Endometrial microvascular endothelial cells (primary cell): ENCODE data around the gene UBQLNL. TPM values are rescaled to one million over a fixed set of nuclear protein-coding genes. Genes with fewer than 3 reads are reported as not detected.

Experiments used
- in situ Hi-C: cut with HindIII; loops from 2 replicates; pipeline ENCODE4 v1.10.0; 2017; ENCODE audit warnings: low sequenced_read_pairs, low pct_unique_long_range_greater_than_20kb; ENCODE audit errors: inconsistent ontology term
- total RNA-seq: library from RNA; depleted of rRNA; stranded (reverse); fragments of >200 nt; gene quantifications from one replicate; pipeline ENCODE4 v1.2.3, GENCODE V29; 2015; ENCODE audit errors: inconsistent ontology term

The UBQLNL gene, protein sequence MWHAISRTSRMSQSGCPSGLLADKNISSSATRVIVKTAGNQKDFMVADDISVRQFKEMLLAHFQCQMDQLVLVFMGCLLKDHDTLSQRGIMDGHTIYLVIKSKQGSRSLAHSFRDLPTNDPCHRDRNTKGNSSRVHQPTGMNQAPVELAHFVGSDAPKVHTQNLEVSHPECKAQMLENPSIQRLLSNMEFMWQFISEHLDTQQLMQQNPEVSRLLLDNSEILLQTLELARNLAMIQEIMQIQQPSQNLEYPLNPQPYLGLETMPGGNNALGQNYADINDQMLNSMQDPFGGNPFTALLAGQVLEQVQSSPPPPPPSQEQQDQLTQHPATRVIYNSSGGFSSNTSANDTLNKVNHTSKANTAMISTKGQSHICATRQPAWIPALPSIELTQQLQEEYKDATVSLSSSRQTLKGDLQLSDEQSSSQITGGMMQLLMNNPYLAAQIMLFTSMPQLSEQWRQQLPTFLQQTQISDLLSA
- not detected for total RNA-seq

DNA sequence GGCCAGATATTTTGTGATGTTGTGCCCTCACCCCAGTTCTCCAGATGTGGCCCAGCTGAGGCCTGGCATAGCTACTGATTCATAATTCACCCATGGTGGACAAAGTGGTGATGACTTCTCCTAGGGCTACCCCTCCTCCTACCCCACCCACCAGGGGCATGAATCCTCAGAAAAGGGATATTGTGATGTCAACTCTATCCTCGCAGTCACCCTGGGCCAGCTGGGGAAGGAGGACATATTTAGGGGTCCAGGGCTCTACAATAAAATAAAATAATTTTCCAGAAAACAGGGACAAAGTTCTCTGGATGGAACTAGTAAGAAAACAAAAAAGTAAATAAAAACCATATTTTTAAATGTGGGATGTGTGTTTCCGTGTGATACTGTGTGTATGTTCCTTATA is at the start of gene UBQLNL:
TSS of gene UBQLNL (minus strand) at position 101 of the 400 bp plus-strand sequence. CDS start 258 bp downstream, outside the sequence.
- in situ Hi-C loops, result no loop called here

DNA sequence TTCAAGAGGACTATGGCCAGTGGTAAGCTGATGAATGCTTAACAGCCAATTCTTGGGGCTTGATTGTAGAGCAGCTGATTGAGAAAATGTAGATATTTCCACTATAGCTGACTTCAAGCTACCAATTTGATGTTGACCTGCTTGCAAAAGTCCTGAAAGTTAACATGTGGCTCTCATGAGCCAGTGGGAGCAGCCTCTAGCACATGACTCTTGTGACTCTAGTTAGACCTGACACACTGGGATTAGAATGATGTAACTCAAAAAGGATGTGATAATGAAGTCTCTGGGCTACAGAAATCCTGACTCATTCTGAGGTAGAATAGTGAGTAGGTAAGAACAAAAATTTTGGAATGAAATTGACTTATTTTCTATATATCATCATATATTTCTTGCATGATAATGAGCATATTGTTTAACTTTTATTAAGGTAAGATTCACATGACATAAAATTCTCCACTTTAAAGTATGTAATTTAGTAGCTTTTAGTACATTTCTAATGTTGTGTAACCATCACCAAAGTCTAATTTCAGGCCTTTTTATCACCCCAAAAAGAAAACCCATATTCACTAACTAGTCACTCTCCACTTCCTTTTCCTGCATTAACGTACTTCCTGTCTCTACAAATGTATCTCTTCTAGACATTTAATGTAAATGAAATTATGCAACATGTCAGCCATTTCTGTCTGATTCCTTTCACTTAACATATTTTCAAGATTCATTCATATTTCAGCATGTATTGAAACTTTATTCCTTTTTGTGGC is 47.9 kb upstream of the UBQLNL start:
- in situ Hi-C loops, result no loop called here

DNA sequence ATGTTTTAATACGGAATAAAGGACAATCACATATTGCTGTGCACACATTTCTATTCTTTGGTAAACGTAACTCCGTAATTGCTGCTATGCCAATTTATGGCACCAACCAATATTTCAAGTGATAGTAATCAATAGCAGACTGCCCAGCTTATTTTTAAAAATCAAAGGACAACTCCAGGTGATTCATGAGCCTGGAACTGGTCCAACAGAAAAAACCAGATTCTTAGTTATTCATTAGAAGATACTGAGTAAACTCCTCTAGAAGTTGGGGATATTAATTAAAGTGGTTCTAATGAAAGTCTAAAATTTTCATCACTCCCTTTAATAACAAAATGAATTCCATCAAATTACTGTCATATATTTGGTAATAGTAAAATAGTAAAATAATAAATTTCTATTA is 41.3 kb upstream of the UBQLNL start:
- in situ Hi-C loops, result no loop called here

DNA sequence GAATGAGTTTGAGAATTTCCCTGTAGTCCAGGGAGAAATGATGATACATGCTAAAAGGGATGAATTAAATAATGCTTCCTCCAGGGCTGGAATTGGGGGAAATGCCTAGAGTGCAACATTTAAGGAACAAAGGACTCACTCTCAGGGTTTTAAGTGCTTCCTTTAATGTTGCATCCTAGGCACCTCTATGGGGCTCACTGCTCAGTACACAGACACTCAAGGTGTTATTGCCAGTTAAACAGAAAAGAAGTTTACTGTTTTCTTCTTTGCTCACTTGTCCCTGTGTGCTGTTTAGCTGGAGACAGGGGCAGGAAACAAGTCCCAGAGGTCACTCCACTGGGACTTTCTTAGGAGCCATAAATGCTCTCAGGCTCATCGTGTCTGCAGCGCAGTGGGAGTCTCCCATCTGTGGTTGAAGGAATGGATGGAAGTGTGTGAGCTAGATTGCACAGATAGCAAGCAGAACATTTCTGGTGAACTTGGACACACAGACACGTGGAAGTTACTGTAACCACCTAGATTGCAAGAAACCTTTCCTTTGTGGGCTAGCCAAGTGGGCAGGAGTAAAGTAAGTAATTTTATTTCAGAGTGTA is 40.2 kb upstream of the UBQLNL start:
- in situ Hi-C loops, result no loop called here

DNA sequence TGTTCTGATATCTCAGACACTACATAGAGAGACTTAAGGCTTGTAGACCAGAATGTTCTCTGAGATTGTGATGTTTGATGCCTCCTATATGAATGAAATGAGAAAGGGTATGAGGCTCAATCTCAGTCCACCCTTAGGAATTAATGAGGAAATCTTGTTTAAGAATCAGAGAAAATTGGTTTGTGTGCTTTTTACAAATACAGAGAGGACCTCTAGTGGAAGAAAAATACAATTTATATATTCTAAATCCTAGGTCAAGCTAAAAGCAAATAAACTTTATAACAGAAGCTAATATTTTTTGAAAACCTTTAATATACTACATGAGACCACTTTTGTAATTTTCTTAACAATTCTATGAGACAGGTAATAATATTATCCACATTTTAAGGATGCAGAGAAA is 36.8 kb upstream of the UBQLNL start:
- in situ Hi-C loops, result no loop called here

DNA sequence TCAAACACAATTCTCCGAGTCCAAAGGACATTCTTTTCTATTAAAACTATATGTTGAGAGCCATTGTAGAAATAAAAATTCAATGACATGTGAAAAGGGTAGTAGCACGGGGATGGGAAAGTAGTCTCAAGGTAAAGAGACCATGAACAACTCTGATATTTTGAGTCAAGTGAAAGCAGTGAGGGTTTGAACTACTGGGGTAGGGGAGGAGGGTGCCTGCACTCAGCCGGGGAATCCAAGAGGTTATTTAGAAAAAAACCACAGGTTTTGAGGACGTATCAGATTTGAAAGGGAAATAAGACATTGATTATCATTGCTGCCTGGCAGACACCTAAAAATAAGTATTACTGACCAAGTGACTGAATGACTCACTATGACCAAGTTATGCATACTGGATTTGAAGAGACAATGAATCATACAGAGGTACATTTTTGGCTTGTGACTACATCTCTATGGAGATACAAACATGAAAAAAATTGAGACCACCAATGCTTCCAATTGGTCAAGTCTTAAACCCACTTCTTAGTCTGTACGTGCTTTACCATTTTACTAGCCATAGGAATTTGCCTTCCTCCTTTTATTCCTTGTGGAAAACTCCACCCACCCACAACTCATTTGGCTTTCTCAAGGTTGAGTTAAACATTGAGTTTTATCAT is 34.1 kb upstream of the UBQLNL start:
- in situ Hi-C loops, result no loop called here

DNA sequence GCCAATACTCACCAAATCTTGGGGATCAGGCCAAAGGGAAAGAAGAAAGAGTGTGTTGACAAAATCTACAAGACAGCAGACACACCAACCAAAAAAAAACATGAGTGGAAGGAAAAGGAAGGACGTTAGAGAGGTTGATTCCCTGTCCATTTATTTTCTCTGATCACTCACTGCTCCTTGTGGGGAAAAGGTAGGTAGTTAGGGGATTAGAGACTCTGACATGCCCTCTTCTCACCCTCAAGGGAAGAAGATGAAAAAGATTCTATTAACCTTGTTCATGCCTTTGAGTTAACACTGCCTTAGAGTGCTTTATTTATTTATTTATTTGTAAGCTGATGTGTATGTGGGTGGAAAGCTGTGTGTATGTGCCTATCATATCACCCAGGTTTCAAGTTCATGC is 31.9 kb upstream of the UBQLNL start, which contains the start of gene OR52H1:
TSS of gene OR52H1 (minus strand) at position 101 of the 400 bp plus-strand sequence. CDS start 3,035 bp downstream, outside the sequence.
- in situ Hi-C loops, result no loop called here

DNA sequence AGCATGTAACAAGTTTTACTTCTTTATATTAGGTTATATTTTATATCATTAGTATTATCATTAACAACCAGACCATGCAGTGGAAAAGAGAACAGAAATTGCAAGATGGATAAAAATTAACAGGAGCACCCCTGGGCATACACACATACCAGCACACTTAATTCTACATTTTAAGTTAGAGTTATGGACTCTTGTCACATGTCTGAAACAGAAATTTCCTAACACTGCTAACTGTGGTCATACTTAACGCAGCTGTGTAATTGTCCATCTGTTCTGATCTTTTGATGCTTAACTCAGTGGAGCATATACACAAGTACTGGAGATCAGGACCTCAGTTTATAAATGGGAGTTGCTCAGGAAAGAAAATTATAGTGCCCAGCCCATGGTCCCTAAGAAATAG is 31.5 kb upstream of the UBQLNL start:
- in situ Hi-C loops, result no loop called here

DNA sequence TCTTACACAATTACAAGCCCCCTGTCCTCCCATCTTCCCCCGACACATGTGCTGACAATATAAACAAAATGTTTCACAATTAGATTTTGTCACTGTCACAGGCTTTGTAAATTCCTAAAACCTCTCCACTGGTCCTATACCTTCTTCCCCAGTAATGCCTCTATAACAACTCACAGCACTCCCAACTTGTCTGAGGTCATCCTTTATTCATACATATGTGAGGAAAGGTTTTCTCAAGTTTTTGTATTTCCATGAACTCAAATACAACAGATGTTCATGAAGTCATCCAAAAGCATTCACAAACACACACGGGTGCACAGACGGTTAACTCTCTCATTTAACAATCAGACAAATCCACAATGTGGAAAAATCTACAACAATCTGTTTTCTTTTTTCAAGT is 30.0 kb upstream of the UBQLNL start:
- in situ Hi-C loops, result no loop called here

DNA sequence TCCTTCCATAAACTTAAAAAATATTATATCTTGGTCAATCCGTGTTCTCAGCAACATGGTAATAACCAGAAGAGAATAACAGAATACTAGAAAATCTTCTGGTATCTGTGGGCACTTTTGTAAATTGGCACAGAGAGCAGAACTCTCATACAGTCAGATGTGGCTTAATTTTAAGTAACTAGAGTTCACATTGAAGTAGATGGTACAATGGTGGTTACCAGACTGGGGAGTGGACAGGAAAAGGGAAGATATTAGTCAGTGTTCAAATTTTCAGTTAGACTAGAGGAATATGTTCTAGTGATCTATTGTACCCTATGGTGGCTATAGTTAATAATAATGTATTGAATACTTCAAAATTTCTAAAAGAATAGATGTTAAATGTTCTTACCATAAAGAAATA is 24.9 kb upstream of the UBQLNL start:
- in situ Hi-C loops, result no loop called here

DNA sequence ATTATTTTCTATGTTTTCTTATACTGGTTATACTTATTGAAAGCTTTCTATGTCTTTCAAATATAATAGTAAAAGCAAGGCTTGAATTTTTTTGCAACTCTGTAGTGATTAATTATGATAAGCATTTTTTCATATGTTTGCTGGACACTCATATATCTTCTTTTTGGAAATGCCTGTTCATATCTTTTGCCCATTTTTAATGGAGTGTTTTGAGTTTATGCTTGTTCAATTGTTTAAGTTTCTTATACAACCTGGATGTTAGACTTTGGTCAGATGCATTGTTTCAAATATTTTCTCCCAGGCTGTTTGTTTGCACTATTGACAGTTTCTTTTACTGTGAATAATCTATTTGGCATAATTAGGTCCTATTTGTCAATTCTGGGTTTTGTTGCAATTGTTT is 20.0 kb upstream of the UBQLNL start:
- in situ Hi-C loops, result no loop called here

DNA sequence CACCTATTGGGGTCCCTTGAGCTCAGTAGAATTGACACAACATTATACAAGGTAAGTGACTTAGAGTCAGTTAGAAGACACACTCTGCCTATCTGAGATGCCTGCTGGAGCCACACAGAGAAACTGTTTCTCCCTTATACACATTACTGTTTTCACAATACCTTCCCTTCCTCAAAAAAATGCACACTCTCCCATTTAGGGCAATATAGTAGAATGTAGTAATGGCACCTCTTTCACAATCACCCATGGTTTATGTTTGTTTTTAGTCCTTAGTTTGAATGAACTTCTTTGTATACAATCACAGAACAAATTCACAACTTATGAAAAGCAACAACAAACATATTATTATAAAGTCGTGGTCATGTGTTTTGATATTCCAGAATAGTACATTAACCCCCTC is 17.5 kb upstream of the UBQLNL start:
- in situ Hi-C loops, result no loop called here

DNA sequence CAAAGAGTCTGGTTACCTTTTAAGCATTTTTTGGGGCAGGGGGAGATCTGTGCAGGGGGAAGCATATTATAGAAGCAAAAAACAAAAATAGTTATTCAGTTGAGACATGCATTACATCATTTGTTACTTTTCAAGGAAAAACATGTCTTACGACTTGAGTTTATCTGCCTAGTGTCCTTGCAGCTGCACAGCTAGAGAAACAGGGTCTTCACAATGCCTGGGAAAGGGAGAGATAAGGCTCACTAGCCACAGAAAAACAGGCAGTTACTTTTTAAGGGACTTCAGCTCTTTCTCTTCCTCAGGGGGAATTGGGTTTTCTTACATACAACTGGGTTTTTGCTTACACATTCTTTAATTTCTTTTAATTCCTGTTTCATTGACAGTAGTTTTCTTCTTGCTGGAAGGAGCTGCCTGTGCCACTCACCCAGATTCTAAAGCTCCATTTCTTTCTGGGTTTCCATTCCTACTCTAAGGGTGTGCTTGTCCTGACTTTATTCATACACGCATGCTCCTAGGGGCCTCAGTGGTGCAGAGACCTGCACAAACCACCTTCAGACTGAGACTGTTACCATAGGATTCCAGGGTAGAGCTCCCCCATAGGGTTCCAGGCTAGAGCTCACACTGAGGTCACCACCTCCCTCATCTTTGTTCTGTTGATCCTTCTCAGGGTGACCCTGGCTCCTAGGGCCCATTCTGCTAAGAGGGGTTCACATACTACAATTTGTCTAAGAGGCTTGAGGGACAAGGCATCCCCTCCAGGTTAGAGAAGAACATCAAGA is 14.7 kb upstream of the UBQLNL start:
- in situ Hi-C loops, result no loop called here

DNA sequence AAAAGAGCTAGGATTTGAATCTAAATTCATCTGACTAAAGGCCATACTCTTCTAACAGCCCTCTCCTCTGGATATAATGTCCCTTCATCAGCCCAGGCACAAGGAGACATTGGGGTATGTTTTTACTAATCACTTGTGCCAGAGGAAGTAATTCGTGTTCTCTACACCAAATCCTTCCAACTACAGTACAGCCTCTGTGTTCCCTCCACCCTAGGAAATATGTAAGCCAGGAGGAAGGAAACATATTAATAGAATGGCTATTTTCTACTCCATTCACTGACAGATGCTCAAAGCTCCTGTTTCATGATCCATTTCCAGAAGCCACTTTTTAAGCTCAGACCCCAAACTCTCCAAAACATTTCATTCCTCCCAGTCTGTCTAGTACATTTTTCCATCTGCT is 12.0 kb upstream of the UBQLNL start:
- in situ Hi-C loops, result no loop called here

DNA sequence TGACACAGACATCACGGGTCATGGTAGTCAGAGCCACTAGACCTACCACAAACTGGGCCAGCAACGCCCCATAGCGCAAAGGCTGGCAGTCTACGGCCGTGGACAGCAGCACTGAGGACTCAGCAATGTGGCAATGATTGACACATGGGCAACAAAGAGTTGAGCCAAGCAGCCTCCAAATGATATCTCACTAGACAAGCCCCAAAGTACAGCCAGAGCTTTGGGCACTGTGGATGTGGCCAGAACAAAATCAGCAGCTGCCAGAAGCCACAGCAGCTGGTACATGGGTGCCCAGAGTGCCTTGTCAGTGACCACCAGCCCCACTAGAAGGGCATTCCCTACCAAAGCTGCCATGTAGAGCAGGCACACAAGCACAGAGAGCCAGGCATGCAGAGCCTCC is 11.2 kb upstream of the UBQLNL start:
- in situ Hi-C loops, result no loop called here

DNA sequence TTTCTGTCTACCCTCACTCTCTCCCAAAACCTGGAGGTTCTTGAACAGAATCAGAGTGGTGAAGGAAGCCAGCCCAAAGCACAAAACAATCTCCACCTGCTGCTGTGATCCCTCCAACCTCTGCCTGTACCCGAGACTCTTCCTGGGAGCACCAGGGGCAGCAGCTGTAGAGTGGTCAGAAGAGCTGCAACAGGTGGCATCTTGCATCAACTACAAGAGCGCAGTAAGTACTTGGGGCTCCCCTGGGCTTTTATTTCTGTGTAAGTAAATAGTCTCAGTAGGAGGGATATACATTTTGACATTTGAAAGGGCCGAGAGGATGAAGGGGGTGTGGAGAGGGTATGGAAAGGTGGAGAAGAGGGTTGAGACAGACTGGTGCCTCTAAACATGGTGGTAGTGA is 8.3 kb upstream of the UBQLNL start:
- in situ Hi-C loops, result no loop called here

DNA sequence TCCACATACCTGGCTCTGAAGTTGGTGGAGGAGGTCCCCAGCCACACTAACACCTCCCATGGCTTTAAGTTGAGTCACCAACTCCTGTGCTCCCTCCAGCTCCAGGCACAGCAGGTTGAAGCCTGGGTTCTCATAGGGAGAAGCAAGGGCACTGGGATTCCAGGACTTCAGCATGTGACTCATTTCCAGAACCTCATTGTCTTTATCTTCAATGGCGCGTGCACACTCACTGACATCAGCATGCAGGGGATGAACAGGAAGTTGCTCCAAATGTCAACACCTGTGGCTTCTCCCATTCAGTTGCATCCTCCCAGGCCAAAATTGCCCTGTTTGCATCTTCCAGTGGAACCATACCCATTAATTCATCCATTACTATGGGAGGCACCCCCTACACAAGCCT is 5.8 kb upstream of the UBQLNL start:
- in situ Hi-C loops, result no loop called here

DNA sequence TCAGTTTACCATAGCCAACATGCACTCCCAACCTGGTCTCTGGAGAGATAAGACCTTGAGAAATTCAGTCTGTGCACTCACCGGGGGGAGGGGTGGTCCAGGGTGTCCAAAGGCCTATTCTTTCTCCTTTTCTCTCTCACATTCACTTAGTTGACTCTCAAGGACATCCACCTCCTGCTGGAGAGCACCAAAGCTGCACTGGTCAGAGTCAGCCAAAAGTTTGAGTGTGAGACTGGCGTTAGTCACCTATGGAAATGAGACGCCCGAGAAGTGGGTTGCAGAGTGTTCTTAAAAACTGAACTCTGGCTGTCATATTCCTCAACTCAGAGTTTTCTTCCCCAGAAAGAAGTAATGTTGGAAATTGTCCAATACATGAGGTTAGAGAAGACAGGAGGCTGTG is 5.0 kb upstream of the UBQLNL start:
- in situ Hi-C loops, result no loop called here
